Panc1 (cell line): ENCODE measurements around the gene KIF12. TPM values are rescaled to one million over a fixed set of nuclear protein-coding genes. Genes with fewer than 3 reads are reported as not detected.

Experiments used
- ATAC-seq: fragments of 200-7000 bp; cut with Tn5 transposase; 2 replicates; pipeline ENCODE4 v1.9.1; 2020; ENCODE audit warnings: mild to moderate bottlenecking, moderate library complexity
- BruUV-seq: library from RNA; stranded (reverse); fragments of 400-500 nt; replicated peaks from 2 replicates; lab custom pipeline; 2021; lab: Mats Ljungman, UMichigan
- CTCF ChIA-PET: fragments of 300-600 bp; sonication (Branson Sonifier 250); formaldehyde crosslinking; loops from one replicate; lab custom pipeline; 2022; ENCODE audit warnings: antibody characterized with exemption; lab: Charles Lee
- POLR2A ChIA-PET: fragments of 300-600 bp; sonication (Branson Sonifier 250); formaldehyde crosslinking; loops from one replicate; lab custom pipeline; 2022; ENCODE audit warnings: antibody characterized with exemption; lab: Charles Lee
- DNase-seq: peaks from one replicate; pipeline ENCODE4 v3.0.0-alpha.2; 2010; ENCODE audit warnings: low read depth, low spot score
- H3K27ac ChIP-seq: 2 replicates; pipeline ENCODE4 v1.5.1; 2011; ENCODE audit warnings: mild to moderate bottlenecking, low read length, inconsistent platforms
- H3K27me3 ChIP-seq: fragments of 200-500 bp; sonication (Bioruptor generic); 2 replicates; pipeline ENCODE4 v1.6.0; 2014; ENCODE audit warnings: low read length, inconsistent platforms; ENCODE audit not compliant: control insufficient read depth, insufficient read depth
- H3K36me3 ChIP-seq: fragments of 200-500 bp; sonication (Bioruptor generic); 2 replicates; pipeline ENCODE4 v1.5.1; 2014; ENCODE audit warnings: inconsistent platforms, mild to moderate bottlenecking, low read length, moderate library complexity; ENCODE audit not compliant: control insufficient read depth, insufficient read depth
- H3K4me1 ChIP-seq: 2 replicates; pipeline ENCODE4 v1.5.1; 2011; ENCODE audit warnings: inconsistent platforms, mild to moderate bottlenecking, low read length, moderate library complexity; ENCODE audit not compliant: control insufficient read depth, insufficient read depth
- H3K4me3 ChIP-seq, 2 experiments: 2 replicates each; pipeline ENCODE4 v1.5.1; 2011 to 2012; ENCODE audit warnings: low read depth in 2 of 2, low read length in 2 of 2, mild to moderate bottlenecking in 2 of 2, inconsistent platforms in 1 of 2, moderate library complexity in 1 of 2
- H3K9me3 ChIP-seq: fragments of 200-500 bp; sonication (Bioruptor generic); 2 replicates; pipeline ENCODE4 v1.5.1; 2014; ENCODE audit warnings: low read depth, mild to moderate bottlenecking, inconsistent platforms, low read length, moderate library complexity; ENCODE audit not compliant: control insufficient read depth, insufficient read depth
- CTCF ChIP-seq: fragments of 450-650 bp; IDR thresholded peaks from 2 replicates; pipeline ENCODE4 v1.5.1; 2017; ENCODE audit warnings: mild to moderate bottlenecking
- REST ChIP-seq, 2 experiments: IDR thresholded peaks; 2 replicates each; pipeline ENCODE4 v1.6.1; 2011 to 2012; ENCODE audit warnings: low read depth in 2 of 2, control low read depth in 1 of 2, low read length in 1 of 2, mild to moderate bottlenecking in 1 of 2, moderate library complexity in 1 of 2; ENCODE audit not compliant: insufficient read depth in 1 of 2
- SIN3A ChIP-seq: IDR thresholded peaks from 2 replicates; pipeline ENCODE4 v1.6.1; 2012; ENCODE audit warnings: low read depth, mild to moderate bottlenecking, low read length, moderate library complexity, borderline replicate concordance; ENCODE audit not compliant: insufficient read depth
- TCF7L2 ChIP-seq: IDR thresholded peaks from 2 replicates; pipeline ENCODE4 v1.6.1; 2011; ENCODE audit warnings: mild to moderate bottlenecking, low read depth, low read length, inconsistent platforms
- in situ Hi-C: cut with HindIII; loops from 2 replicates; pipeline ENCODE4 v1.10.0; 2016; ENCODE audit warnings: low sequenced_read_pairs, low pct_unique_long_range_greater_than_20kb
- intact Hi-C: fragments of 100-400 bp; cut with micrococcal nuclease; formaldehyde crosslinking; loops from one replicate; pipeline ENCODE4 v1.10.0; 2022; ENCODE audit not compliant: unreplicated experiment
- total RNA-seq: library from RNA; stranded (reverse); gene quantifications from one replicate; pipeline ENCODE4 v1.2.1, GENCODE V29; 2021; ENCODE audit not compliant: unreplicated experiment

Gene KIF12
- total RNA-seq, 1 experiment from 2014 or later, result 0.87 TPM

- intact Hi-C loops (no loop called here), in situ Hi-C loops (no loop called here)
- no peaks in the 10 kb centered on the region for H3K27me3 ChIP-seq
- ATAC-seq (no peak), DNase-seq (no peak)
- ChIA-PET POLR2A (no interaction called here), CTCF (no interaction called here)
- H3K4me3 ChIP-seq, result no peak overlapping the region
- H3K4me1 ChIP-seq, result no peaks in the 10 kb centered on the region
- no peaks in the 10 kb centered on the region for H3K9me3 ChIP-seq
- no peaks in the 10 kb centered on the region for H3K36me3 ChIP-seq
- no peak overlapping the region for H3K27ac ChIP-seq
- BruUV-seq, result no TSS peak
- TF ChIP-seq CTCF, result no peak
- no peak for TF ChIP-seq TCF7L2
- TF ChIP-seq REST (IDR thresholded peaks at IDR 0.05; ENCODE audit: insufficient read depth in 1 of 2, low read depth in 2 of 2, low read length in 1 of 2), result no peak
Observed at GRCh38 chr9:114088571-114089170, 10.4 kb downstream of the KIF12 start.

- POLR2A ChIA-PET, result no interaction called here
- intact Hi-C loops, result no loop called here
Observed at GRCh38 chr9:114087721-114088120, 11.4 kb downstream of the KIF12 start.

More at GRCh38 chr9:114087721-114088120, 11.4 kb downstream of the KIF12 start:
- Histone ChIP-seq H3K4me1 (no peaks in the 10 kb centered on the region), H3K9me3 (no peaks in the 10 kb centered on the region), H3K27ac (no peak overlapping the region), H3K4me3 (no peak overlapping the region), H3K27me3 (no peaks in the 10 kb centered on the region), H3K36me3 (no peaks in the 10 kb centered on the region)
- no peak for TF ChIP-seq SIN3A
- TF ChIP-seq REST (IDR thresholded peaks at IDR 0.05; ENCODE audit: insufficient read depth in 1 of 2, low read depth in 2 of 2, low read length in 1 of 2), result no peak
- no peak for TF ChIP-seq CTCF
- no TSS peak for BruUV-seq
- in situ Hi-C loops, result no loop called here
- CTCF ChIA-PET, result no interaction called here
- ATAC-seq (no peak), DNase-seq (no peak)
